ENCODE measurements around the gene CTAGE15.
"Not testable (repeated sequence)": the region's sequence is repeated elsewhere in the genome, so short reads cannot be mapped to it uniquely, and the experiment has no call there.

DNA sequence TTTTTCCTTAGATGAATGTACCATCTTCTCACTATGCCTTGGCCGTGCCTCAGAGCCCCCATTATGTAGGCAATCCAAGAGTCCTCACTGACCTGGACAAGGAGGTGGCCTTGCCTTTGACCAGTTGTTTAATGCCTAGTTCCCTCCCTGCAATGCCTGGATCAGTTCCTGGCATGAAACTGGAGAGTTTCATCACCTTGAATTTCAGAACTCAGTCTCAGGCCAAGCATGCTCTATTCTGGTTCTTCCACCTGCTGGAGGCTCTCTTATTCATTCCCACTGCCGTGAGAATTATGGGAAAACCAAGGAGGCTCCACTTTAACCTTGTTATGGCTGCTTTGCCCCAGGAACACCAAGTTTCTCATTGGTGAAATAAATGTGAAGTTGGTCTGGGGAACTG is 31.9 kb downstream of the CTAGE15 start:
- not testable (repeated sequence) for TF ChIP-seq POLR2A, EP300 (IDR thresholded peaks at IDR 0.05)
- TF ChIP-seq, protein P1, sequence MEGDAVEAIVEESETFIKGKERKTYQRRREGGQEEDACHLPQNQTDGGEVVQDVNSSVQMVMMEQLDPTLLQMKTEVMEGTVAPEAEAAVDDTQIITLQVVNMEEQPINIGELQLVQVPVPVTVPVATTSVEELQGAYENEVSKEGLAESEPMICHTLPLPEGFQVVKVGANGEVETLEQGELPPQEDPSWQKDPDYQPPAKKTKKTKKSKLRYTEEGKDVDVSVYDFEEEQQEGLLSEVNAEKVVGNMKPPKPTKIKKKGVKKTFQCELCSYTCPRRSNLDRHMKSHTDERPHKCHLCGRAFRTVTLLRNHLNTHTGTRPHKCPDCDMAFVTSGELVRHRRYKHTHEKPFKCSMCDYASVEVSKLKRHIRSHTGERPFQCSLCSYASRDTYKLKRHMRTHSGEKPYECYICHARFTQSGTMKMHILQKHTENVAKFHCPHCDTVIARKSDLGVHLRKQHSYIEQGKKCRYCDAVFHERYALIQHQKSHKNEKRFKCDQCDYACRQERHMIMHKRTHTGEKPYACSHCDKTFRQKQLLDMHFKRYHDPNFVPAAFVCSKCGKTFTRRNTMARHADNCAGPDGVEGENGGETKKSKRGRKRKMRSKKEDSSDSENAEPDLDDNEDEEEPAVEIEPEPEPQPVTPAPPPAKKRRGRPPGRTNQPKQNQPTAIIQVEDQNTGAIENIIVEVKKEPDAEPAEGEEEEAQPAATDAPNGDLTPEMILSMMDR (IDR thresholded peaks at IDR 0.05), result not testable (repeated sequence)

Data from ovary (tissue), 3 donors.